GM21390 (cell line): Measurements from ENCODE around the gene RPS4Y2.

Experiments used
- ATAC-seq: cut with Tn5 transposase; IDR thresholded peaks from one replicate; pipeline ENCODE4 v1.9.1; 2021; ENCODE audit not compliant: unreplicated experiment

RPS4Y2 gene

DNA sequence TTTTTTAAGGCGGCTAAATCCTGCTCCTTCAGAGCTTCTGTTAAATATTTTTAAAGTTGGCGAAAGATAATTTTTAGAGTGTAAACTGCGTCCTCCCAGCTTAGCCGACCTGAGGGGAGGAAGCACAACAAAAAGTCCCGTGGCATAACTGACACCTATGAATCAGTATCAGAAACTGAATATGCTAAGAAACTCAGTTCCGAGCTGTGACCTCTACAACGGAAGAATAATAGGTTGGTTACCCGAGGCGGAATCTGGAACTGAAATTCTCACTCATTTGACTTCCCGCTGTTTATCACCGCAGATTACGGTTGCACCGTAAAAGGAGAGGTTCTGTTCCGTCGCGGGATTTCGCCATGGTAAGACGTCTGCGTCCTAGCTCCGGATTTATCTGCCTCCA, at the start of gene RPS4Y2:
Gene RPS4Y2, plus strand, starts transcription at position 301 of the 400 bp plus-strand sequence. Its CDS starts 56 bp downstream, at position 357.
- ATAC-seq = no peak

DNA sequence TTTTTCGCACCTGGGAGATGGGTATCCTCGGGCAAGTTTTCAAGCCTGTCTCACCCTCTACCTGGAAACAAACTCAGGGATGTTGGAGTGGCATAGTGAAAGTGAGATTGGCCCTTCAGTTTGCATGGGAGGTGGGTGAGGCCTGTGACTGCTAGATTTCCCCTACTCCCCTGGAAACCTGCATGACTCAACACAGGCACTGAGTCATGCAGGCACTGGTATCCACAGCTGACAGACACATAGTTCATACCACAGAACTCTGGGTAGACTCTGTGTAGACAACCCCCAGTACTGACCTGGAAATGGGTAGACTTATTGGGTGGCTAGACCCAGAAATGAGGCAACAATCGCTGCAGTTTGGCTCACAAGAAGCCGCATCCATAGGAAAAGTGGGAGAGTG, 41.5 kb upstream of the RPS4Y2 start:
- peak; percentile 84 for ATAC-seq

DNA sequence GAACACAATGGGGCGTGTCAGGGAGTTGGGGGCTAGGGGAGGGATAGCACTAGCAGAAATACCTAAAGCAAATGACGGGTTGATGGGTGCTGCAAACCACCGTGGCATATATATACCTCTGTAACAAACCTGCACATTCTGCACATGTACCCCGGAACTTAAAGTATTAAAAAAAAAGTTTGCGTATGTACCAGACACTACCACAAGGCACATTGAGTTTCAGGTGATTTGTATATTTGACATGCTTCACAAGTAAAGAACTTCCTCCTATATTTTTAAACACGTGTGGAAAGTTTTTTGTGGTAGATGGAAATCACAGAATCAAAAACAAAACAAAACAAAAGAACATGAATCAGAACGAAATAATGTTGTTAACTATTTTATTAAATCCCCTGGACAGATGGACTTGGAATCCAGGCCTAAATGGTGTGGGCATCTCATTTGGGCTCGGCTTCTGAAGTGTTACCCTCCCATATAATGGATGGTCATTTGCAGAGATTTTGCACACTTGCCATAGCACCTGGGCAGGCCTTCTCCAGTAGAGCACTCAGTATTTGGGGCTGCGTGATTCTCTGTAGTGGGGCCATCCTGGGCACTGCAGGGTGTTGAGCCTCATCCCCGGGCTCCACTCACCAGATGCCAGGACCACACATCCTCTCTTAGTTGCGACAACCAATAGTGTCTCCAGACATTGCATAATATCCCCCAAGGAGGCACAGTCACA, 29.6 kb upstream of the RPS4Y2 start:
- peak; percentile 91 for ATAC-seq

DNA sequence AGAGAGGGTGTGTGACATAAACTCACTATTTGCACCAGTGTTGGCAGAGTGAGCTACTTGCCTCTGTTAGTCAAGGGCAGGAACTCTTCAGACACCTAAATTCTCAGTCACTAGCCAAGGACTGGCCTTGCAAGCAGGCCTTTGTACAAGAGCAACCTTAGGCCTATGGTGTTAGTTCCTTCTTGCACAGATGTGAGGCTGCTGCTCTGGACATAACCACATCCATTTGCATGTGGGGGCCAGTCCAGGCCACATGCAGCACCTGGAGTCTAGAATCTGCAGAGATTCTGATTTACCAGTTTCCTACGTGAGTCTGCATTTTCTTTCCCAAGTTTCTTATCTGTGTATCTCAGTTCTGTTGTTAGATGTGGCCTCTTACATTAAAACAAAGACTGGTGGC, 20.7 kb upstream of the RPS4Y2 start:
- peak; percentile 94 for ATAC-seq

DNA sequence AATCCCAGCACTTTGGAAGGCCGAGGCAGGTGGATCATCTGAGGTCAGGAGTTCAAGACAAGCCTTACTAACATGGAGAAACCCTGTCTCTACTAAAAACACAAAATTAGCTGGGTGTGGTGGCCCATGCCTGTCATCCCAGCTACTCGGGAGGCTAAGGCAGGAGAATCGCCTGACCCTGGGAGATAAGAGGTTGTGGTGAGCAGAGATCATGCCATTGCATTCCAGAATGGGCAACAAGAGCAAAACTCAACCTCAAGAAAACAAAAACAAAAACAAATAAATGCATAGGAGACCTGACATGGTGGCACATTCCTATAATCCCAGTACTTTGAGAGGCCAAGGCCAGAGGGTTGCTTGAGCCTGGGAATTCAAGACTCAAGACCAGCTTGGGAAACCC, 16.1 kb upstream of the RPS4Y2 start:
- no peak for ATAC-seq

DNA sequence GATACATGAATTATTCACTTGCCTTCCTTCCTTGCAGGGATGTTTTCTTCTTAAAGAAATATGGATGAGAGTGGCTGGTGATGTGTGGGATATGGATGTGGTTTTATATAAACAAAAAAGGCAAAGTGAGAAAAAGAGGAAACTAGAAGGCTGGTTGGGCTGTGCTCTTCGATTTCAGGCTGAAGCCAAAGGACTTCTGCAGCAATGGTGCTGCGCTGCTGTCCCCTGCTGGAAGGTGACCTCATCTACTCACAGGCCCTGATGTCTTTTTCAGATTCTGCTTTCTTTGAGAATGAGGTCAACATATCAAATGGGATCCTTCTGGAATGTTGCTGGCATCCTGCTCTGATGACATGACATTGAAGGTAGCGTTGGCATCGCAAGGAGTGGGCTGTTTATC, 15.3 kb upstream of the RPS4Y2 start:
- no peak for ATAC-seq

DNA sequence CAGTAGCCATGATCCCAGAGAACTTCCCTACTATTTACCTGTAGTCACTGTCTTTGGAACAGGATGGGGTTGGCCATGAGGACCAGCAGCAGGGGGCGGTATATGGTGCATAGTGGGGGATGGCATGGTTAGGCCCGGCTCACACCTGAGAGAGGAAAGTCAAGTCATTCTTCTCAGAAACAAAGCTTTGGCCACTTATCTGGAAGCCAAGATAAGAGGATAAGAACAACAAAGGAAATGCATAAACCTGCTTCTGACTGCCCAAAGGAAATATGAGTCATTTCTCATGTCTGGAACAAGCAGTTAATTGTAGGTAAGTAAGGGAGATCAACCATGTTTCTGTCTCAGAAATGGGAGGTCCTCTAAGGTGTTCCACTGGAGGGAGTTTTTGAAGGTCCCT, 10.8 kb upstream of the RPS4Y2 start:
- no peak for ATAC-seq

GRCh38 chrY:20746919-20747318, 9.0 kb upstream of the RPS4Y2 start:
- ATAC-seq = no peak

GRCh38 chrY:20763869-20764268, 8.0 kb downstream of the RPS4Y2 start:
- peak; percentile 86 for ATAC-seq

- ATAC-seq = no peak
These were observed 9.2 kb downstream of the RPS4Y2 start for GRCh38 chrY:20765117-20765516.

DNA sequence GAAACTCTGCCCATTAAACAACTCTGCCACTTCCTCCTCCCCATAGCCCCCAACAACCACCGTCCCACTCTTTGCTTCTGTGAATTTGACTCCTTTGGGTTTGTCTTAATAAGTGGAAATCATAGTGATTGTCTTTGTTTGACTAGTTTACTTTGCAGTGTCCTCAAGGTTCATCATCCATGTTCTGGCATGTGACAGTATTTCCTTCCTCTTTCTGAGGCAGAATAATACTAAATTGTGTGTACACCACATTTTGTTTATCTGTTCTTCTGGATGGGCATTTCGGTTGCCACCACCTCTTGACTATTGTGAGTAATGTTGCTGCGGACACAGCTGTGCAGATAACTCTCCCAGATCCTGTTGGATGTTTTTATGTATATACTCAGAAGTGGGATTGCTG, 14.8 kb downstream of the RPS4Y2 start:
- no peak for ATAC-seq

DNA sequence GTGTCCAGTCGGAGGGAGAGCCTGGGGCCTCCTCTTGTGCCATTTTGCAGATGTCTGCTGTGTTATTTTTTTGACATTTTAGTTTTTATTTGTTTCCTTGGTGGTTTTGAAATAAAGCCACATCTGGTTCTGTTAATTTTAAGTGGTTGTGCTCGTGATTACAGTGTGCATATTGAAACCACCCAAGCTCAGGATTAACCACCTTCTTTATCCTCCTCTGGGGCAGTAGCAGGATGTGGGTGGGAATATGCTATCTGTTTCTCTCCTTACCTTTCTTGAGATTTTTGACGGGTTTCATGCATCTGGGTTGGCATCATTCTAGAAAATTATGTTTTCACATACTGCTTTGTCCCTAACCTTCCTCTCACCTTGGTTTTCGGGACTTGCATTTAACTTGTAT, 20.2 kb downstream of the RPS4Y2 start:
- ATAC-seq = no peak

GRCh38 chrY:20780104-20780654, 24.3 kb downstream of the RPS4Y2 start:
- no peak for ATAC-seq

GRCh38 chrY:20780776-20781175, 24.9 kb downstream of the RPS4Y2 start:
- no peak for ATAC-seq

- ATAC-seq = no peak
These were observed 25.5 kb downstream of the RPS4Y2 start for GRCh38 chrY:20781408-20781807.

DNA sequence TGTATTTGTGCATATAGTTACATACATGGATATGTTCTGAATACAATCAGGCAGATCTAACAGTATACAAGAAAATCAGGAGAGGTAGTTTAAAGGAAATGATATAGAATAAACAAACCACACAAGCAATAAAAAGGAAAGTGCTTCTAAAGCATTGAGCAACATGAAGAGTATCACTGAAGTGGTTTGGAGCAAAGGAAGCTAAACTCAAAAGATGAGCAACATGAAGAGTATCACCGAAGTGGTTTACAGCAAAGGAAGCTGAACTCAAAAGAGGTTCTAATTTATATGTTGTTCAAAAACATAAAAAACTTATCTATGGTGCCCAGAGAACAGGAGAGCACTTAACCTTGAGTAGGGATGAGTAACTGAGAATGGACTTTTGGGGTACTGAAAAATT, 29.1 kb downstream of the RPS4Y2 start:
- ATAC-seq = no peak

DNA sequence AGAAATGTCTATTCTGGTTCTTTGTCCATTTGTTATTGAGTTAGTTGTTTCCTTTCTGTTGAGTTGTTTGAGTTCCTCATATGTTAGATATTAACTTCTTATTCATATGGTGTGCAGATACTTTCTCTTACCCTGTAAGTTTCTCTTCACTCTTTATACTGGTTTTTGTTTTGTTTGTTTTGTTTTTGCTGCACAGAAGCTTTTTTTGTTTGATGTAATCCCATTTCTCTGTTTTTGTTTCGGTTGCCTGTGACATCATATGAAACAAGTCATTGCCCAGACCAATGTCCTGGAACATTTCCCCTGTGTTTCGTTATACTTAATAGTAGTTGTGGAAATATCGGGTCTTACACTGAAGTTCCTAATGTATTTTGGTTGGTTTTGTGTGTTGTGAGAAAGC, 31.2 kb downstream of the RPS4Y2 start:
- peak; percentile 86 for ATAC-seq

GRCh38 chrY:20798351-20799049, 42.6 kb downstream of the RPS4Y2 start:
- peak; percentile 91 for ATAC-seq

- no peak for ATAC-seq
These were observed 46.8 kb downstream of the RPS4Y2 start for GRCh38 chrY:20802659-20803058.

DNA sequence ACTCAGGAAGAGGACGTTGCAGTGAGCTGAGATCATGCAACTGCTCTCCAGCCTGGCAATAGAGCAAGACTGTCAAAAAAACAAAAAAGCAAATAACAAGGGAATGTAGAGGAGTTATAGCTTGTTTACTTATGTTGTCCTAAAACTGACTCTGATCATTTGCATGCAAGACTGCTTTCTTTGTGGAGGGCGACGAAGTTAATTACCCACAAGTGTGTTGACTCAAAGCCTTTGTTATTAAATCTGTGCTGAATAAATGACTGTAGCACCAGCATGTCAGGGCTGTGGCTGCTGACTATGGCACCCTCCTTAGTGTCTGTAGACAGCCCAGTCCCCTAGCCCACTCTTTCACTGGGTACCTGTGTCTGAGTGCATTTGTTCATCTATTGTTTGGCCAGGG, 50.3 kb downstream of the RPS4Y2 start:
- no peak for ATAC-seq

DNA sequence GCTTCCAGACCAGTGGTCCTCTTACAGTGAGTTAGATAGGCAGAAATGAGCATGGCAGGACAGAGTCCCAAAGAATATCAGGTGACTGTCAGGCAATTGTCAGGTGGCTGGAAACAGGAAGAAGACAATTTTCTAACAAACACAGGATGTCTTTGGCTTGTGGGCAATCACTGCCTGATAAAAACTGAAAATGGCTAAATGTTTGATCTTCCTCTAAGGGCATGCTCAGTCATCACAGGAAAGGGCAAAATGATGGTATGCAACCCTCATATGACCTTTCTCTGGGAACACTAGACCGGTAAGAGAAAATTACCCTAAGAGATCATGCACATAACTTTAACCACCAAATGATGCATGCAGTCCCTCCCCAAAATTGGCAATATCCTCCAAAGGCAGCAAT, 57.6 kb downstream of the RPS4Y2 start:
- ATAC-seq = no peak

DNA sequence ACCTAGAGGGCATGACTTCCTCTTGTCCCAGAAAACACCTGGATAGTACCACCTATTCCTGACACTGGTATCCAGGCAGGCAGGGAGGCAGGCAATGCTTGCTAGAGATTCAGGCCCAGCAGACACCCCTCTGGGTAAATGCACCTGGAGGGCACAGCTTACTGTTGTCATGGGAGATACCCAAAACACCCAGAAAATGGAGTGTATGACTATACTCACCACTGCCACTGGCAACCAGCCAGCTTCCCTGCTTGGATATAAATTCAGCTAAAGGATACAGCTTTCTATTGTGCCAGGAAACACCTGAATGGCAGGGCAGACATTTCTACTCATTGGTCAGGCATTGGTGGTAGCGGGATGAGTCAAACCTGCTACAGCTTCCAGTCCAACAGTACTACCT, 58.9 kb downstream of the RPS4Y2 start:
- ATAC-seq = no peak
